Tibial nerve (tissue), 4 donors: ENCODE results near the gene GMPR2.

Experiments used
- EP300 ChIP-seq, 2 donors: sonication (generic); formaldehyde crosslinking; IDR thresholded peaks; one replicate each; pipeline ENCODE4 v1.6.1; 2017; ENCODE audit warnings: antibody characterized with exemption in 2 of 2, mild to moderate bottlenecking in 1 of 2
- TF ChIP-seq, protein P1 (sequence below), 5 experiments: fragments of 200-600 bp in 3 of 5; fragments of 450-650 bp in 2 of 5; sonication (generic) in 3 of 5; IDR thresholded peaks; one replicate each; pipeline ENCODE4 v1.5.1; 2016 to 2019; ENCODE audit warnings: antibody characterized with exemption in 5 of 5, mild to moderate bottlenecking in 3 of 5, moderate library complexity in 2 of 5

DNA sequence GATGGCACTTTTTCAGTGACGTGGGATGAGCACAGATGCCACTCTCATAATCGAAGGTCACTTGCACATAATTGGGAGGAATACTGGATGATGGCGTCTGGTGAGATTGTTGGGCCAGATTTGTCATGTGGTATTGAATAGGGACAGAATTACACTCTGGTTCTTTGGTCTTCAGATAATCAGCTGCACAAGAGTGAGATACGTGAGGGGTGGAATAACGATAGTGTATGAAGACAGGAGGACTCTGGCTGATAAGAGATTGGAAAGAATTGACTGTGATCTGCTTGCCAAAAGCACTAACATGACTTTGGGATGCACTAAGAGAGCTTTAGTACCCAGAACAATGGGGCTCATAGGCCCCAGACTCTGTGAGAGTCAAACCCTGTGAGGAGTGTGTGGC is 45.7 kb downstream of the GMPR2 start:
- no peak for TF ChIP-seq EP300 (IDR thresholded peaks at IDR 0.05)
- TF ChIP-seq, protein P1, sequence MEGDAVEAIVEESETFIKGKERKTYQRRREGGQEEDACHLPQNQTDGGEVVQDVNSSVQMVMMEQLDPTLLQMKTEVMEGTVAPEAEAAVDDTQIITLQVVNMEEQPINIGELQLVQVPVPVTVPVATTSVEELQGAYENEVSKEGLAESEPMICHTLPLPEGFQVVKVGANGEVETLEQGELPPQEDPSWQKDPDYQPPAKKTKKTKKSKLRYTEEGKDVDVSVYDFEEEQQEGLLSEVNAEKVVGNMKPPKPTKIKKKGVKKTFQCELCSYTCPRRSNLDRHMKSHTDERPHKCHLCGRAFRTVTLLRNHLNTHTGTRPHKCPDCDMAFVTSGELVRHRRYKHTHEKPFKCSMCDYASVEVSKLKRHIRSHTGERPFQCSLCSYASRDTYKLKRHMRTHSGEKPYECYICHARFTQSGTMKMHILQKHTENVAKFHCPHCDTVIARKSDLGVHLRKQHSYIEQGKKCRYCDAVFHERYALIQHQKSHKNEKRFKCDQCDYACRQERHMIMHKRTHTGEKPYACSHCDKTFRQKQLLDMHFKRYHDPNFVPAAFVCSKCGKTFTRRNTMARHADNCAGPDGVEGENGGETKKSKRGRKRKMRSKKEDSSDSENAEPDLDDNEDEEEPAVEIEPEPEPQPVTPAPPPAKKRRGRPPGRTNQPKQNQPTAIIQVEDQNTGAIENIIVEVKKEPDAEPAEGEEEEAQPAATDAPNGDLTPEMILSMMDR (IDR thresholded peaks at IDR 0.05) = no peak
